Ecto neural progenitor cell (in vitro differentiated cells): Measurements from ENCODE around the gene TPRG1L.

Experiments
- DNase-seq: peaks from one replicate; pipeline ENCODE4 v3.0.0-alpha.2; 2018; ENCODE audit warnings: low spot score

The TPRG1L gene

GRCh38 chr1:3594706-3595377, 30.0 kb upstream of the TPRG1L start:
- no peak for DNase-seq

- DNase-seq, result no peak
Measured at GRCh38 chr1:3595949-3596348, 28.9 kb upstream of the TPRG1L start.

GRCh38 chr1:3596663-3597598, 27.9 kb upstream of the TPRG1L start:
- no peak for DNase-seq

GRCh38 chr1:3597599-3597964, 27.2 kb upstream of the TPRG1L start:
- DNase-seq, result no peak

- DNase-seq, result no peak
Measured at GRCh38 chr1:3598051-3598491, 26.7 kb upstream of the TPRG1L start.

GRCh38 chr1:3598522-3599285, 26.1 kb upstream of the TPRG1L start:
- peak; percentile 66 for DNase-seq

- no peak for DNase-seq
Measured at GRCh38 chr1:3599286-3599811, 25.5 kb upstream of the TPRG1L start.

GRCh38 chr1:3599816-3600215, 25.0 kb upstream of the TPRG1L start:
- DNase-seq, result no peak

- DNase-seq, result no peak
Measured at GRCh38 chr1:3600354-3600753, 24.5 kb upstream of the TPRG1L start.

GRCh38 chr1:3601743-3602142, 23.1 kb upstream of the TPRG1L start:
- no peak for DNase-seq

GRCh38 chr1:3602375-3602774, 22.4 kb upstream of the TPRG1L start:
- DNase-seq, result no peak

GRCh38 chr1:3603156-3603555, 21.7 kb upstream of the TPRG1L start:
- no peak for DNase-seq

- DNase-seq, result no peak
Measured at GRCh38 chr1:3603571-3604467, 21.0 kb upstream of the TPRG1L start.

GRCh38 chr1:3604468-3604974, 20.3 kb upstream of the TPRG1L start:
- no peak for DNase-seq

- DNase-seq, result no peak
Measured at GRCh38 chr1:3604997-3605823, 19.6 kb upstream of the TPRG1L start.

GRCh38 chr1:3606779-3607702, 17.8 kb upstream of the TPRG1L start:
- no peak for DNase-seq

GRCh38 chr1:3607703-3608065, 17.1 kb upstream of the TPRG1L start:
- no peak for DNase-seq

- no peak for DNase-seq
Measured at GRCh38 chr1:3608154-3608553, 16.7 kb upstream of the TPRG1L start.
